HepG2 (cell line): ENCODE measurements around the gene EMILIN1.

Source experiments
- BORCS8-MEF2B ChIP-seq: sonication (generic); formaldehyde crosslinking; IDR thresholded peaks from 2 replicates; pipeline ENCODE4 v1.8.0; 2022; ENCODE audit warnings: mild to moderate bottlenecking, missing genetic modification reagents
- HMG20B ChIP-seq: conservative IDR thresholded peaks from 2 replicates; pipeline ENCODE4 v1.6.1; 2016; ENCODE audit warnings: missing genetic modification reagents, missing compliant biosample characterization
- JUND ChIP-seq: sonication (generic); formaldehyde crosslinking; IDR thresholded peaks from 2 replicates; pipeline ENCODE4 v1.8.0; 2022; ENCODE audit warnings: mild to moderate bottlenecking, missing genetic modification reagents
- KLF12 ChIP-seq: sonication (generic); formaldehyde crosslinking; IDR thresholded peaks from 2 replicates; pipeline ENCODE4 v1.4.0; 2020; ENCODE audit warnings: missing genetic modification reagents, borderline replicate concordance
- NBN ChIP-seq: fragments of 450-650 bp; conservative IDR thresholded peaks from 2 replicates; pipeline ENCODE4 v1.6.1; 2017
- POLR2A ChIP-seq, 2 experiments: IDR thresholded peaks; 2 replicates each; pipeline ENCODE4 v1.6.1; 2011; ENCODE audit warnings: low read depth in 2 of 2, low read length in 2 of 2, mild to moderate bottlenecking in 1 of 2, moderate library complexity in 1 of 2; ENCODE audit not compliant: insufficient read depth in 1 of 2
- TOE1 ChIP-seq: sonication (generic); formaldehyde crosslinking; IDR thresholded peaks from 2 replicates; pipeline ENCODE4 v1.4.0; 2020; ENCODE audit warnings: mild to moderate bottlenecking, missing genetic modification reagents
- ZC3H13 ChIP-seq: sonication (generic); formaldehyde crosslinking; IDR thresholded peaks from 2 replicates; pipeline ENCODE4 v1.8.1; 2023; ENCODE audit warnings: mild to moderate bottlenecking, missing genetic modification reagents, moderate library complexity
- ZSCAN30 ChIP-seq: sonication (generic); formaldehyde crosslinking; IDR thresholded peaks from 2 replicates; pipeline ENCODE4 v1.5.0; 2020; ENCODE audit warnings: mild to moderate bottlenecking, missing genetic modification reagents
- ZXDC ChIP-seq: sonication (generic); formaldehyde crosslinking; IDR thresholded peaks from 2 replicates; pipeline ENCODE4 v1.5.0; 2020; ENCODE audit warnings: mild to moderate bottlenecking, missing genetic modification reagents
- TF ChIP-seq, protein P1 (sequence below): sonication (generic); formaldehyde crosslinking; IDR thresholded peaks from 2 replicates; pipeline ENCODE4 v1.5.0; 2020; ENCODE audit warnings: mild to moderate bottlenecking, missing genetic modification reagents, moderate library complexity
- TF ChIP-seq, protein P2 (sequence below), 2 experiments: sonication (generic) in 1 of 2; formaldehyde crosslinking in 1 of 2; IDR thresholded peaks; 2 replicates each; pipeline versions ENCODE4 v1.5.1 to v1.6.1; 2011 to 2020; ENCODE audit warnings: borderline replicate concordance in 1 of 2, low read depth in 1 of 2, low read length in 1 of 2, mild to moderate bottlenecking in 1 of 2, missing genetic modification reagents in 1 of 2, moderate library complexity in 1 of 2

- TF ChIP-seq ZXDC (CRISPR knock-in tag): no peak
- TF ChIP-seq POLR2A (IDR thresholded peaks at IDR 0.05; ENCODE audit: insufficient read depth in 1 of 2, low read depth in 2 of 2, low read length in 2 of 2): no peak
- TF ChIP-seq, protein P1, sequence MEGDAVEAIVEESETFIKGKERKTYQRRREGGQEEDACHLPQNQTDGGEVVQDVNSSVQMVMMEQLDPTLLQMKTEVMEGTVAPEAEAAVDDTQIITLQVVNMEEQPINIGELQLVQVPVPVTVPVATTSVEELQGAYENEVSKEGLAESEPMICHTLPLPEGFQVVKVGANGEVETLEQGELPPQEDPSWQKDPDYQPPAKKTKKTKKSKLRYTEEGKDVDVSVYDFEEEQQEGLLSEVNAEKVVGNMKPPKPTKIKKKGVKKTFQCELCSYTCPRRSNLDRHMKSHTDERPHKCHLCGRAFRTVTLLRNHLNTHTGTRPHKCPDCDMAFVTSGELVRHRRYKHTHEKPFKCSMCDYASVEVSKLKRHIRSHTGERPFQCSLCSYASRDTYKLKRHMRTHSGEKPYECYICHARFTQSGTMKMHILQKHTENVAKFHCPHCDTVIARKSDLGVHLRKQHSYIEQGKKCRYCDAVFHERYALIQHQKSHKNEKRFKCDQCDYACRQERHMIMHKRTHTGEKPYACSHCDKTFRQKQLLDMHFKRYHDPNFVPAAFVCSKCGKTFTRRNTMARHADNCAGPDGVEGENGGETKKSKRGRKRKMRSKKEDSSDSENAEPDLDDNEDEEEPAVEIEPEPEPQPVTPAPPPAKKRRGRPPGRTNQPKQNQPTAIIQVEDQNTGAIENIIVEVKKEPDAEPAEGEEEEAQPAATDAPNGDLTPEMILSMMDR (CRISPR knock-in tag): no peak
- TF ChIP-seq HMG20B (CRISPR knock-in tag): no peak
- TF ChIP-seq ZC3H13: no peak
- no peak for TF ChIP-seq JUND (CRISPR knock-in tag)
- no peak for TF ChIP-seq BORCS8-MEF2B
- TF ChIP-seq, protein P2, sequence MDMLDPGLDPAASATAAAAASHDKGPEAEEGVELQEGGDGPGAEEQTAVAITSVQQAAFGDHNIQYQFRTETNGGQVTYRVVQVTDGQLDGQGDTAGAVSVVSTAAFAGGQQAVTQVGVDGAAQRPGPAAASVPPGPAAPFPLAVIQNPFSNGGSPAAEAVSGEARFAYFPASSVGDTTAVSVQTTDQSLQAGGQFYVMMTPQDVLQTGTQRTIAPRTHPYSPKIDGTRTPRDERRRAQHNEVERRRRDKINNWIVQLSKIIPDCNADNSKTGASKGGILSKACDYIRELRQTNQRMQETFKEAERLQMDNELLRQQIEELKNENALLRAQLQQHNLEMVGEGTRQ (IDR thresholded peaks at IDR 0.05; ENCODE audit: low read depth, low read length): no peak
- TF ChIP-seq, protein P2 (CRISPR knock-in tag; IDR thresholded peaks at IDR 0.05; ENCODE audit: borderline replicate concordance): no peak
- TF ChIP-seq NBN: no peak
- no peak for TF ChIP-seq KLF12 (CRISPR knock-in tag)
- no peak for TF ChIP-seq ZSCAN30 (CRISPR knock-in tag)
- no peak for TF ChIP-seq TOE1 (CRISPR knock-in tag)
These were observed 27.6 kb downstream of the EMILIN1 start for GRCh38 chr2:27105981-27106380.
